Fibroblast of skin of right quadriceps (primary cell): ENCODE results near the gene TMSB10.
A peak's percentile ranks its signal among the peaks of the same experiment; 100 is the strongest.
"Not testable (repeated sequence)": the region's sequence is repeated elsewhere in the genome, so short reads cannot be mapped to it uniquely, and the experiment has no call there.

ENCODE experiments used
- DNase-seq: peaks from one replicate; pipeline ENCODE4 v3.0.0-alpha.2; 2013

TMSB10 gene

DNA sequence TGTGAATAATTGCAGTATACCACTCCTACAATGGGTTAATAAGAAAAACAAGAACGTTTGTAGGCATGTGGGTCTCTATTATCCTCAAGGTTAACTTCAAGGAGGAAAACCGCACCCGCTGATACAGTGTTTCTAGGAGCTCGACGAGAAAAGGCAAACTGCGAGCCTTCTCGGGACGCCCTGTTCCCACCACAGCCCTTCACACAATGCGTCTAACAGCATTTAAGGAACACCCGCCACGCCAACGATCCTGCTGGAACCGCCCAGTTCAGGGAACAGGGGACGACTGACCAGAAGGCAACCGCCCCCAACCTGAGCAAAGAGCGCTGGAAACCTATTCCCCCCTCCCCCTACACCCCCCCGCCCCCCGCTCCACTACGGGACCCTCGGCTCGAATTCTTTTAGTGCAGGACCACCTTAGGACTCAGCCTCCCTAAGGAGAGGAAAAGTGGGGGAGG, 710 bp upstream of the TMSB10 start:
- DNase-seq = peak; percentile 75

DNA sequence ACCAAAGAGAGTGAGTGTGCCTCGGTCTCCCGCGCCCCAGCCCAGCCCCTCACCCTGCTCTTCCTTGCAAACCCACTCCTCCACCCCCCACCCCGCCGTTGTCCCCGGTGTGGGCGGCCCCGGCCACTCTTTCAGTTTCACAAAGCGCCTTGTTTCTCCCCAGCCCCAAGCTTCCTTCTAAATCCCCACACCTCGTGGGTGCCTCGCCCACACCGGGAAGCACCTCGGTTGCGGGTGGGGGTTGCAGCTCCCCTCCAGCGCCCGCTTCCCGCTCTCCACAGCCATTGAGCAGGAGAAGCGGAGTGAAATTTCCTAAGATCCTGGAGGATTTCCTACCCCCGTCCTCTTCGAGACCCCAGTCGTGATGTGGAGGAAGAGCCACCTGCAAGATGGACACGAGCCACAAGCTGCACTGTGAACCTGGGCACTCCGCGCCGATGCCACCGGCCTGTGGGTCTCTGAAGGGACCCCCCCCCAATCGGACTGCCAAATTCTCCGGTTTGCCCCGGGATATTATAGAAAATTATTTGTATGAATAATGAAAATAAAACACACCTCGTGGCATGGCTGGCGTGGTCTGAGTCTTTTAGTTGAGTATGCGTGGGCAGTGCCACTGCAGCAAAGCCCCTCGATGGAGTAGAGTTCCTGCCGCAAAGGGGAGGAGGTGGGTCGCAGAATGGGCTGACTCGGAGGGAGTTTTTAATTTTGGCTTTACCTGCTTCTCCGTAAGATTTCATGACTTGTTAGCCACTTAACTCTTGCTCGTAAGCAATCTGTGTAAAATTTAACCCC, 848 bp downstream of the TMSB10 start:
- DNase-seq = no peak

DNA sequence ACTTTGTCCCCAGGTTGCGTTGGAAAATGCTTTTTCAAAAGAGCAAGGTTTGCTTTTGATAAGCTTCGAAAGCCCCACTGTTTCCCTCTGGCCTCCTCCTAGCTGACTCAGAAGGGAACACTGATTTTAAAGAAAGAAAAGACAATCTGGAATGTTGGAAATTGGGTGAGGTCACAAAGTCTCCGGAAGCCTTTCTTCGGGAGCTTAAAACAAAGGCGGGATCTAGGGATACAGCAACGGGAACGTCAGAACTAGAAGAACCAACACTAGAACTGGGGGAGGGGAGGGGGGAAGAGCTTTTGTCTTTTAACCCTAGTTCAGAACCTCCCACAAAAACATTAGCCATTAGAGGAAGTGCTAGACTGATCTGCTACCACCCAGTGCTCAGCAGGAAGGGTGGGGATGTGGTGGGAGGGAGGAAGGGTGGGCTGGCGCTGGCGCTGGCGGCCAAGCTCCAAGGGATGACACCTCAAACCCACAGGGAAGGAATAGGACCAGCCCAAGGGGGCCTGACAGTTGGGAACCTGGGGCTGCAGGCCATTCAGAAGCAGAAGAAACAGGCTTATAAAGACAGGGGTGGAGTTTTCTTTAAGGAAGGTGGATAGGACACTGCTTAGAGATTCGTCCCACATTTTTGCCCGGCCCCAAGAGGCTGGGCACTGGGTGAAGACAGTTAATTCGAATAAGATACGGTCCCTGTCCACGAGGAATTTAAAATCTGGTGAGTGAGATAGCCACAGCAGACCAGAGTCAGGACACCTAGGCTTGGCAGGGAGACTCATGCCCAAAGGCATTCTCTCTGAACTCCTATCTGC, 1.7 kb downstream of the TMSB10 start:
- peak; percentile 89 for DNase-seq

DNA sequence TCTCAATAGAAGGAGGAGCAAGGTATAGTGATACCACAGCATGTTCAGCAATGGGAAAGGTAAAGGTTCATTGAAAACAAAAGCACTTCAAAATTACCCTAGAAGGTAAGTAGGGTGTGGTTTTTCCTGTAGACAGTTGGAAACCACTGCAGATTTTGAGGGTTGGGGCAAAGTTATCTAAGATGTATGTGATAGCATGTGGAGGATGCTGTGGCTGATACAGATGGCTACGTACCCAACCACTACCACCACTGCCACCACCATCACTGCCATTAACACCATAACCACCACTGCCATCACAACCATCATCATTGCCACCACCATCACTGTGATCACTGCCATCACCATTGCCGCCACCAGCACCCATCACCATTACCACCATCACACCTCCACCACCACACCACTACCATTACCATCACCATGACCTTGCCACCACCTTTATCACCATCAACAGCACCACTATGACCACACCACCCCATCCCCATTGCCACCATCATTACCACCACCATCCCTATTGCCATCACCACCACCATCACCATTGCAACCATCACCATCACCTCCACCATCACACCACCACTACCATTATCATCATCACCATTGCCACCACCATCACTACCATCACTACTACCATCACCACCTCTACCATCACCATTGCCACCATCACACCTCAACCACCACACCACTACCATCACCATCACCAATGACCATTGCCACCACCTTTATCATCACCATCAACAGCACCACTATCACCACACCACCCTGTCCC, 3.7 kb downstream of the TMSB10 start:
- DNase-seq = no peak

DNA sequence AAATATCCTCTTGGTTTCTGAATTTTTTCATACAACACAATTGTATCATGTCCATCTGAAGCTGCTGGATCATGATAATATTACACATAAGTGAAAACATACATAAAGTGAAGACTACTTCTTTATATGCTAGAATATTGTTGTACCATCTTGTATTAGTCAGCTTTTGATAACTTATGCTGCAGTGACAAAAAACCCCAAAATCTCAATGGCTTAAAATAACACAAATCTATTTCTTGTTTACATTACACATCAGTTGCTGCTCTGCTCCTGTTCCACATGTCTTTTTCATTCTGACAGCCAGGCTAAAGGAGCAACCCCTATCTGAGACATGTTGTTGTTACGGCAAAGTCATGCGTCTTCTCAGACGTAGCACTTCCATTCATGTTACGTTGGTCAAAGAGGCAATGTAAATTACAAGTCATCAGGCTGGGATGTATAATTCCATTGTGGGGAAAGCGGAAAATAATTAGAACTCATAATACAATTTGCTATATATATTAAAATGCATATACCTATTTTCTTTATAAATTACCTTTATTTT, 5.8 kb downstream of the TMSB10 start:
- DNase-seq = no peak

DNA sequence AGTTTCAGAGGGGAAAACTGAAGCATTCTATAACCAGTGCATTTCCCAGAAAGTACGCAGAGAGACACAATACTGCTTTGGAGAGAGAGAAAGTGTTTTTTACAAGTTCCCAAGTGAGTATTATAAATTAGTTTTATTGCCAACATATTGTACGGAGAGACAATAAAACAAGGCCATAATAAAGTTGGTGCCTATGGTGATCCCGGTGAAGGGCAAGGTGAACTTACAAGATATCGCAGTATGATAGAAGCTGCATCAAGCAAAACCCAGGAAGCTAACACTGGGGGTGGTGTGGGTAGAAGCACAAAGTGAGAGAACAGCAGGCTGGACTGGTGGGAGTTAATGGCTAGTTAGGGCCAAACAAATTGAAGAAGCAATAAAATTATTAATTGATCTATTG, 7.5 kb downstream of the TMSB10 start:
- DNase-seq = no peak

DNA sequence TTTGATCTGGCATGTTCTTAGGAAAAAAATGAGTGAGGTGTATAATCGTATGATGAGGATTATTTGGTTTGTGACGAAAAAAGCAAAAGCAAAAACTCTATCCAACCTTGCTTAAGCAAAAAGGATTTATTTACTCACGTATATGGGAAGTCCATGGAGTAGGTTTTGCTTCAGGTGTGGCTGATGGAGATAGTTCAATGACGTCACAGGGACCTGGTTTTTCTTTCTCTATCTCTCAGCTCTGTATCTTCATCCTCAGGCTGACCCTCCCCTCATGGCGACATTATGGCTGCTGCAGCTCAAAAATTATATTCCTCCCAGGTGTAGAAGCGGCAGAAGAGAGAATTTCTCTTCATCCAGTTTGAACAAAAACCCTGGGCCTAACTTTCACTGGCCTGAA, 8.9 kb downstream of the TMSB10 start:
- no peak for DNase-seq

DNA sequence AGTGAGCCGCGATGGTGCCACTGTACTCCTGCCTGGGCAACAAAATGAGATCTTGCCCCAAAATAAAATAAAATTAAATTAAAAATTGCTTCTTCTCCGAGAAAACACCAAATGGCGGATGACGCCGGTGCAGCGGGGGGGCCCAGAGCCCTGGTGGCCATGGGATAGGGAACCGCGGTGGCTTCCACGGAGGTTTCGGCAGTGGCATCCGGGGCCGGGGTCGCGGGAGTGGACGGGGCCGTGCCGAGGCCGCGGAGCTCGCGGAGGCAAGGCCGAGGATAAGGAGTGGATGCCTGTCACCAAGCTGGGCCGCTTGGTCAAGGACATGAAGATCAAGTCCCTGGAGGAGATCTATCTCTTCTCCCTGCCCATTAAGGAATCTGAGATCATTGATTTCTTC, 10.2 kb downstream of the TMSB10 start:
- DNase-seq = not testable (repeated sequence)

DNA sequence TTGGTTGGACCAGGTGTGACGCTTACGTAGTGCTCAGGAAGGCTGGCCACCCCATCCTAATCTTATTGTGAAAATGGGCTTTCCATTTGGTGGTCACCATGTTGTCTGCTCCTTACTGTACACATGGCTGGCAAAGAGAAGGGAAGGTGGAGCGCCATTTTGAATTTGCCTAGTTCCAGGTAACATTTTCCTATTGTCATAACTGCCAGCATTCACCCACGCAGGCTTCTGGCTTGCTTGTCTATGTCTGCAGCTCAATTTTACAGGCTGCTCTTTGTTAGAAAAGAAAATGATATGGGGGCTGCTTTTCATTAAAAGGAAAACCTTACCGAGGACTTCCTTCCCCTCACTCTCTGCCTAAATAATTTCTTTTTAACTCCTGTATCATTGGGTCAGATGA, 12.4 kb downstream of the TMSB10 start:
- not testable (repeated sequence) for DNase-seq

DNA sequence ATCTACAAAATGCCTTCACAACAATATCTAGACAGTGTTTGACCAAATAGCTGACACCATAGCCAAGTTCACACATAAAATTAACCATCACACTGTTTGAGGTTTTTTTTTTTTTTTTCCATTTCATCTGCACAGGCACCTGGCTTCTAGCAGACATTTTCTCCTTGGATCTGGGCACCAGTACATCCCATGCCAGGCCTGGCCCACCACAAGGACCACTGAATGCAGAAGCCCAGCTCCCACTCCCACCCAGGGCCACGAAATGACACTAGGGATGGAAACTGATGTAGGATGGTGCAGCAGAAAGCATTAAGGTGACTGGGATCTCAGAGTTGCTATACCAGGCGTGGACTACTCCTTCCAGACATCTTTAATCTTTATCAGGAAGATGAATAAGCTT, 13.0 kb downstream of the TMSB10 start:
- no peak for DNase-seq

DNA sequence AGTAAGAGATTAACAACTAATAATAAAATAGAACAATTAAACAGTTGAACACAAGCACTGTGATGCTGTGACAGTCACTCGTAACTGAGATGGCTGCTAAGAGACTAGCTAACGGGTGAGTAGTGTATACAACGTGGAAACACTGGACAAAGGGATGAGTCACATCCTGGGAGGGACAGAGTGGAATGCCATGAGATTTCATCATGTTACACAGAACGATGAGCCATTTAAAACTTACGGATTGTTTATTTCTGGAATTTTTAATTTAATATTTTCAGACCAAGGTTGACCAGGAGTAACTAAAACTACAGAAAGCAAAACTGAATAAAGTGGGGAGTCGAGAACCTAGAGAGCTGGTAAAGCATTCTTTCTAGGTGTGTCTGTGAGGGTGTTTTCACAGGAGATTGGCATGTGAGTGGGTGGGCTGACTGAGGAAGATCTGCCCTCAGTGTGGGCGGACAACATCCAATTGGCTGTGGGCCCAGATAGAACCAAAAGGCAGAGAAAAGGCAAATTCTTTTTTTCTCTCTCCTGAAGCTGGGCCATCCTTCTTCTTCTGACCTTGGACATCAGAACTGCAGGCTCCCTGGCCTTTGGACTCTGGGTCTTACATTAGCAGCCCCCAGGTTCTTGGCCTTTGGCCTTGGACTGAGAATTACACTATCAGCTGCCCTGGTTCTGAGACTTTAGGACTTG, 14.6 kb downstream of the TMSB10 start:
- peak; percentile 98 for DNase-seq

DNA sequence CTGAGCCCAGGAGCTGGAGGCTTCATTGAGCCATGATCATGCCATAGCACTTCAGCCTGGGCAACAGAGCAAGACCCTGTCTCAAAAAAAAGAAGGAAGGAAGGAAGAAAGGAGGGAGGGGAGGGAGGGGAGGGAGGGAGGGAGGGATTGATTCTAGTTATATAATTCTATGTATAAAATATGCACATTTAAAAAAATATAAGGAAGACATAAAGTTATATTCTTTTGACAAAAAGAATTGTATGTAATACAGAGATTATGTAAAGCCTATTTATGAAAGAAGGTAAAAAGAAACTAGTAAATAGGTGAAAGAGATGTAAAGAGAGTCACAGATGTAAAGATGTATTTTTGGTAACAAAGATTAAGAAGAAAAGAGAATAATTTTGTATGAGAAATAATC, 17.6 kb downstream of the TMSB10 start:
- no peak for DNase-seq

DNA sequence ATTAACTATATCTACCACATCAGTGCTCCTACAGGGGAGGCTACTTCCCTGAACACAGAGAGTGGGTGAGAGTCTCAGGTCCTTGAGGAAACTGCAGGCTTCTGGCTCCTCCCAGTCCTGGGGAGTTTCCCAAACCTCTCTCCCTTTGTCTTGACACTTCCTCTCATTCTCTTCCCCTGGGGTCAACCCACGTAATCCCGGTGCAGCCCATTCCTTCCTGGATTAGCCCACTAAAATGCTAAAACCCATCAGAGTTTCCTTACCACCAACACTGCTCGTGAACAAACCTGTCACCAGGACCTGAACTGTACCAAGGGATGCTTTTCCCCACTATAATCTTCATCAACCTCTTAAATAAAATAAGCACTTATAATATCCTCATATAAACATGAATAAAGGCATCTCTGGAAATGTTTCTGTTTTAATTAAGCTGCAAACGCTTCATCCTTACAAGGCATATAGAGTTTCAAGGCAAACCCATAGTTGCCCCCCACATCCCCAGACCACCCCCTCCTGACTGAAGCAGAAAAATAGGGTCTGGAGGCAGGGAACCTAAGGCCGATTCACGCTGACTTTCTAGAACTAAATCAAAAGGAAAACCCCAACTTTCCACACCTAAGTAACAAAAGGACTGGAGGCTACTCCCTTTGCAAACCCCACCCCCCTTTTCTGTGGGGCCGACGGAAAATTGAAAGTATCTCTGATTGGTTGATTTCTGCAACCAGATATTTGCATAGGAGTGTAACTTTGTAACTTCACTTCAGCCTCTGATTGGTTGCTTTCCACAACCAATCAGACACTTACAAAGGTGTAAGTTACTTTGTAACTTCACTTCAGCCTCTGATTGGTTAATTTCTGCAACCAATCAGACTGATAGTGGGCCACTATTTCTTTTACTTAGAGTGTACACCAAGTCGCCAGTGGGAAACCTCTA, 19.0 kb downstream of the TMSB10 start:
- DNase-seq = peak; percentile 70

DNA sequence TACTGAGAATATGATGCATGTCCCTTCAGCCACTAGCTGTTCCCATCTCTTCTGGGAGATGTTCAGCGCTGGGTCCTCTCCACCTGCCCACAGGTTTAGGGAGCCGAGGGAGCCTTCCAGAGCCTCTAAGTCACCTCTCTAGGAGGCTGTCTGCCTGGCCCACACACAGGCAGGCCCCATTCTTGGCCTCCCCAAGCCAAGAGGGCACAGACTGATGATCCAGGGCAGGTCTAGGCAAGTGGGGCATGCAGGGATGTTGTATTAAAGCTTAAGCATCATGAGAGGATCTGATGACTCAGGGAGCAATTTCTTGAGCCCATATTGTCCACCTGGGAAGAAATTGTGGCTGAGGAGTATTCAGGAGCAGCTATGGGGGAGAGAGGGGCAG, 19.9 kb downstream of the TMSB10 start:
- DNase-seq = no peak

DNA sequence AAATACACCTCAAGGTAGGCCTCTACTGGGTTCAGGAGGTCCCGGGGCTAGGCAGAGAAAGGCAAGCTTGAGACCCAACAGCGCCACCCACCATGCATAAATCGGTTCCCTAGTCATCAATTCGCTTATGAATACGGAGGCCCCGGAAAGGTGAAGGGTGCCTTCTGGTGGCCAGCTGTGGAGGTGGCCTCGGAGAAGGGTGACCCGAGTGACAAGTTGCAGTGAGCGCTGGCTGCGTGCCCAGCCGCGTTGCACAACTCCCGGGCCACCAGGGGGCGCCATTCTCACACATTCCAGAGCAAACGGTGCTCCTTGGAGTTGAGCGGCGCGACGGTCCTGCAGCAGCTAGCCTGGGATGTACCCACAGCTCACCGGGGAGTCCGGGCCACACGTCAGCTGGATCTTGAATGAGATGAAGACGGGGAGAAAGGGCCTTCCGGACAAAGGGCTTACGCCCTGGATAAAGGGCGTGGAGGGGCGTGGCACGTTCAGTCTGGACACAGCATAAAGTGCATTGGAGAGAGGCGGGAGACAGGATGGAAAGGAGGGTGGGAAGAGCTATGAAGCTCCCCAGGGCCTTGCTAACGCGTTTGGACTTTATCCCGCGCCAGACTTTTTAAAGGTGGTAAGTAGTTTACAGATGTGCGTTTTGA, 20.4 kb downstream of the TMSB10 start:
- DNase-seq = peak; percentile 92

DNA sequence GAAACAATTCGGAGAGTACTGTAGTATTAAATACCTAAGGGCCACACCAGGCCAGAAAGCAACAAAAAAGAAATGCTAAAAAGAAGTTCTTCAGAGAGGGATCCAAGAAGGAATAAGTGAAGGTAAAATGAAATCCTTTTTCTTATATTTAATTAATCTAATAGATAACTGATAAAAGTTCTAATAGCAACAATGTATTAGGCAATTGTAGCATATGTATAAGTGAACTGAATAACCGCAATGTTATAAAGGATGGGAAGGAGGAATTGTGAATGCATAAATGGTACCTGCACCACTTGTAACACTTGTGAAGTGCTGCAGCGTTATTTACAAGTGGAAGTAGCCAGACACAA, 21.8 kb downstream of the TMSB10 start:
- no peak for DNase-seq

DNA sequence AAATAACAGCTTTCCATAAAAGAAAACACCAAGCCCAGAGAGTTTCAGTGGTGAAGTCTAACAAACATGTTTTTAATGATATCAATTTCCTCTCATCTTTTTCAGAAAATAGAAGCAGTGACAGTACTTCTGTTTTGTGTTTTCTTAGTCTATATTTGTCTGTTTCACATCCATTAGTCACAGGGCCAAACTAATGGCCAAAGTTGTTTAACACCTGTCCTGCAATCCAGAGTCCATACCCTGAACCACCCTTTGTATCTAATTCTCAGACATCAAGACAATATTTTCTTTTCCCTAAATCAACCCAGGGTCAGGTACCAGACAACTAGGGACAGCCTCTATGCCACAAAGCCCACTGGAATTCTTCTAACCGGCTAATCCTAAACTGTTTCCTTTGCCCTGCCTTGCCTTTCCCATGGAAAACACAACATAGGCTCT, 25.9 kb downstream of the TMSB10 start:
- DNase-seq = no peak

DNA sequence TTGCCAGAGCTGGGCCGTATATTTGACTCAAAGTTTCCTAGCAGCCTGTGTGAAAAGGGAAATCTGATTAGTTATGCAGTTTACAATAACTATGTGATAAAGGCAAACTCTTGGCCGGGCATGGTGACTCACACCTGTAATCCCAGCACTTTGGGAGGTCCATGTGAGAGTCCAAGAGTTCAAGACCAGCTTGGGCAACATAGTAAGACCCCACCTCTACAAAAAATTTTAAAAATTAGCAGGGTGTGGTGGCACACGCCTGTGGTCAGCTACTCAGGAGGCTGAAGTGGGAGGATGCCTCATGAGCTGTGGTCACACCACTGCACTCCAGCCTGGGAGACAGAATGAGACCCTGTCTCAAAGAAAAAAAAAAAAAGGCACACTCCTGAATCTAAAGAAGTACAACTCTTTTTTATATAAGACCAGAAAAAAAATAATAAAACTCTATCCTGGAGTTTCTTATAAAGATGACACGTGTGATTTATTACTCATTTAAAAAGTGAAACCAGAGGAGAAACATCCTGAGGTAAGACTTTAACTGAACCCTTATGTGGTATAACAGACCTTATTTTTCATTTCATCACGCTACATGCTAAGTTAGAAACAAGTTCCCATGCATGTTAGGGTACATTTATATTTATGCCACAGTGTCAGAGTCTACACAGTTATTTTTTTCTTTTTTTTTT, 32.9 kb downstream of the TMSB10 start:
- peak; percentile 57 for DNase-seq

DNA sequence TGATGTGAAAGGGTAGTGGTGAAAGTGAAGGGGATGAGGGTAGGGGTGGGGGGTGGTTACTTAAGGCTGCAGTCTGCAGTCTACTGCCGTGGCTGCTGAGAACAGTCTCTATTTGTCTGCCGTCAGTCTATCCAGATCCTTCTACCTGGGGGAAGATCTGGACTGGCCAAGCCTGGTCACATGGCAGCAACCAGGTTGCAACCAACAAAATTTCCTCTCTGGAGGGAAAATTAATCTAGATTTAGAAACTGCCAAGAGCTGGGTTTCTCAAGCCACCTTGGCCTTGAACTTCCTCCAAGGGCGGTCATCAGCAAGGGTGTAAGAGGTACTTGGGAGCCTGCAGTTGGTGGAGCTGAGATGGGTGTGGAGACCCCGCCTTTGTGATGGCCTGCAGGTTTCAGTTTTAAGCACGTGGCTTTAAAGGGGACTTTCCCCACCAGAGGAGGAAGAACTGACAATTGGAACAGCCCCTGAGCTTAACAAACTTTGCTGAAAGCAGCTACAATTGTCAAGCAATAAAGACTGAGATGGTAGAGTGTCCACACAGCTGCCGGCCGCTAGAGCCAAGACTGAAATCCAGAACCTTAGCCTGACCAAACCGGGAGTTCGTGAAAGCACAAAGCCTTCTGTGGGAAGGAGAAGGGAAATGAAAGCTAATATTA, 34.1 kb downstream of the TMSB10 start:
- no peak for DNase-seq

DNA sequence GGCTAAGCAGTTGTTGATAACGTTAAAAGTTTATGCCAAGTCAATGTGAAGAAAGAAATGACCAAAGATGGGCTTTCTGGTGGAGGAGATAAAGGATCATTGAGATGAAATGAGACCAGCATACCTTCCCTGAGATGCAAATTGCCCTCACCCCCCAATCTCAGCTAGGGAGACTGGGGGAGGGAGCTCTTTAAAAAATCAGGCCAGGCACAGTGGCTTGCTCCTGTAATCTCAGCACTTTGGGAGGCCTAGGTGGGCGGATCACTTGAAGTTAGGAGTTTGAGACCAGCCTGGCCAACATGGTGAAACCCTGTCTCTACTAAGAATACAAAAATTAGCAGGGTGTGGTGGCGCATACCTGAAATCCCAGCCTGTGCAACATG, 34.6 kb downstream of the TMSB10 start:
- no peak for DNase-seq
